Panc1 (cell line): Measurements from ENCODE around the gene PGLYRP3.

ENCODE experiments used
- CTCF ChIP-seq: fragments of 450-650 bp; IDR thresholded peaks from 2 replicates; pipeline ENCODE4 v1.5.1; 2017; ENCODE audit warnings: mild to moderate bottlenecking
- POLR2AphosphoS5 ChIP-seq: IDR thresholded peaks from 2 replicates; pipeline ENCODE4 v1.6.1; 2012; ENCODE audit warnings: mild to moderate bottlenecking, low read depth, low read length, moderate library complexity
- REST ChIP-seq, 2 experiments: IDR thresholded peaks; 2 replicates each; pipeline ENCODE4 v1.6.1; 2011 to 2012; ENCODE audit warnings: low read depth in 2 of 2, control low read depth in 1 of 2, low read length in 1 of 2, mild to moderate bottlenecking in 1 of 2, moderate library complexity in 1 of 2; ENCODE audit not compliant: insufficient read depth in 1 of 2
- SIN3A ChIP-seq: IDR thresholded peaks from 2 replicates; pipeline ENCODE4 v1.6.1; 2012; ENCODE audit warnings: low read depth, mild to moderate bottlenecking, low read length, moderate library complexity, borderline replicate concordance; ENCODE audit not compliant: insufficient read depth
- TCF7L2 ChIP-seq: IDR thresholded peaks from 2 replicates; pipeline ENCODE4 v1.6.1; 2011; ENCODE audit warnings: mild to moderate bottlenecking, low read depth, low read length, inconsistent platforms

- TF ChIP-seq CTCF (no peak), REST (IDR thresholded peaks at IDR 0.05; ENCODE audit: insufficient read depth in 1 of 2, low read depth in 2 of 2, low read length in 1 of 2) (no peak), TCF7L2 (no peak), POLR2AphosphoS5 (no peak), SIN3A (no peak)
These were observed 48.1 kb upstream of the PGLYRP3 start for GRCh38 chr1:153360592-153361479.
